Fibroblast of mammary gland (primary cell): ENCODE measurements around the gene DNER.
A peak's percentile ranks its signal among the peaks of the same experiment; 100 is the strongest.

Experiments used
- DNase-seq: peaks from one replicate; pipeline ENCODE4 v3.0.0-alpha.2; 2010; ENCODE audit warnings: low read depth
- H3K4me3 ChIP-seq: 2 replicates; pipeline ENCODE4 v1.5.1; 2011; ENCODE audit warnings: low read depth, mild to moderate bottlenecking, low read length, moderate library complexity; ENCODE audit not compliant: control insufficient read depth
- CTCF ChIP-seq: conservative IDR thresholded peaks from 2 replicates; pipeline ENCODE4 v1.5.1; 2011; ENCODE audit warnings: low read depth, low read length, inconsistent platforms; ENCODE audit not compliant: control insufficient read depth, insufficient read depth

DNER gene

GRCh38 chr2:229641676-229642075 lies 72.7 kb downstream of the DNER start:
- H3K4me3 ChIP-seq, result no peak overlapping the region
- TF ChIP-seq CTCF, result peak; percentile 15
- no peak for DNase-seq

- H3K4me3 ChIP-seq, result no peak overlapping the region
- DNase-seq, result no peak
- TF ChIP-seq CTCF, result no peak
Observed at GRCh38 chr2:229640636-229641035, 73.7 kb downstream of the DNER start.

GRCh38 chr2:229636571-229636970 lies 77.8 kb downstream of the DNER start:
- no peak for DNase-seq
- no peak for TF ChIP-seq CTCF
- H3K4me3 ChIP-seq, result no peak overlapping the region

- no peak for DNase-seq
- H3K4me3 ChIP-seq, result no peak overlapping the region
- no peak for TF ChIP-seq CTCF
Observed at GRCh38 chr2:229635371-229635680, 79.0 kb downstream of the DNER start.

- TF ChIP-seq CTCF, result no peak
- DNase-seq, result no peak
- H3K4me3 ChIP-seq, result no peak overlapping the region
Observed at GRCh38 chr2:229634601-229635370, 79.6 kb downstream of the DNER start.

GRCh38 chr2:229633556-229633955 lies 80.8 kb downstream of the DNER start:
- no peak overlapping the region for H3K4me3 ChIP-seq
- TF ChIP-seq CTCF, result no peak
- DNase-seq, result no peak

GRCh38 chr2:229629039-229629438 lies 85.3 kb downstream of the DNER start:
- H3K4me3 ChIP-seq, result no peak overlapping the region
- no peak for TF ChIP-seq CTCF
- no peak for DNase-seq
